NCI-H774 (cell line): ENCODE results near the gene IRS2.

Source experiments
- DNase-seq: peaks from one replicate; lab custom pipeline; 2025; lab: John Stamatoyannopoulos, UW

Gene IRS2

GRCh38 chr13:109728791-109729731 is 57.3 kb downstream of the IRS2 start:
- DNase-seq: no peak

- DNase-seq: no peak
Observed at GRCh38 chr13:109728061-109728460, 58.3 kb downstream of the IRS2 start.

GRCh38 chr13:109727251-109727650 is 59.1 kb downstream of the IRS2 start:
- DNase-seq: no peak

- DNase-seq: no peak
Observed at GRCh38 chr13:109725995-109726637, 60.3 kb downstream of the IRS2 start.

GRCh38 chr13:109725297-109725696 is 61.1 kb downstream of the IRS2 start:
- DNase-seq: no peak

GRCh38 chr13:109724603-109725002 is 61.8 kb downstream of the IRS2 start:
- DNase-seq: no peak

- DNase-seq: no peak
Observed at GRCh38 chr13:109723046-109723445, 63.3 kb downstream of the IRS2 start.

- DNase-seq: no peak
Observed at GRCh38 chr13:109722068-109722467, 64.3 kb downstream of the IRS2 start.

GRCh38 chr13:109720758-109721184 is 65.6 kb downstream of the IRS2 start:
- peak; percentile 90 for DNase-seq

GRCh38 chr13:109719962-109720646 is 66.3 kb downstream of the IRS2 start:
- no peak for DNase-seq

GRCh38 chr13:109718726-109719125 is 67.7 kb downstream of the IRS2 start:
- DNase-seq: no peak

- DNase-seq: no peak
Observed at GRCh38 chr13:109717686-109718085, 68.7 kb downstream of the IRS2 start.

GRCh38 chr13:109715902-109716301 is 70.5 kb downstream of the IRS2 start:
- DNase-seq: no peak

- DNase-seq: no peak
Observed at GRCh38 chr13:109713681-109714080, 72.7 kb downstream of the IRS2 start.

- no peak for DNase-seq
Observed at GRCh38 chr13:109712124-109712722, 74.2 kb downstream of the IRS2 start.

GRCh38 chr13:109707742-109708617 is 78.4 kb downstream of the IRS2 start:
- DNase-seq: no peak

- no peak for DNase-seq
Observed at GRCh38 chr13:109707044-109707741, 79.2 kb downstream of the IRS2 start.

- DNase-seq: no peak
Observed at GRCh38 chr13:109706015-109706715, 80.2 kb downstream of the IRS2 start.

- DNase-seq: no peak
Observed at GRCh38 chr13:109704771-109705635, 81.4 kb downstream of the IRS2 start.
